Measurements from ENCODE around the gene FRYL.

FRYL gene

GRCh38 chr4:48668254-48669017, 111.6 kb downstream of the FRYL start:
- Histone ChIP-seq H3K9ac (ENCODE audit: low read depth in 1 of 2, low read length in 2 of 2) (peak overlapping the region; percentile 28 to 55), H3K27me3 (ENCODE audit: control insufficient read depth in 2 of 2, insufficient read depth in 2 of 2, low read length in 2 of 2) (no peaks in the 10 kb centered on the region), H3K9me3 (ENCODE audit: control insufficient read depth in 2 of 2, low read length in 2 of 2) (no peaks in the 10 kb centered on the region), H3K4me1 (ENCODE audit: control insufficient read depth in 2 of 2, insufficient read depth in 2 of 2, low read length in 2 of 2) (peaks cover 15 to 48% of the 10 kb centered on the region in 2 donors), H3K36me3 (ENCODE audit: control insufficient read depth in 2 of 2, insufficient read depth in 2 of 2, low read length in 2 of 2) (peaks cover 5 to 10% of the 10 kb centered on the region in 2 donors), H3K27ac (ENCODE audit: low read depth in 2 of 2, low read length in 2 of 2) (peak overlapping the region; percentile 87 to 88), H3K4me3 (ENCODE audit: low read length in 2 of 2) (peak overlapping the region; percentile 42 to 60)

GRCh38 chr4:48667148-48667547, 112.9 kb downstream of the FRYL start:
- no peak overlapping the region for H3K27ac ChIP-seq (ENCODE audit: low read depth in 2 of 2, low read length in 2 of 2)
- no peak overlapping the region for H3K4me3 ChIP-seq (ENCODE audit: low read length in 2 of 2)
- H3K36me3 ChIP-seq (ENCODE audit: control insufficient read depth in 2 of 2, insufficient read depth in 2 of 2, low read length in 2 of 2), result peaks cover 5 to 8% of the 10 kb centered on the region in 2 donors
- H3K9ac ChIP-seq (ENCODE audit: low read depth in 1 of 2, low read length in 2 of 2), result no peak overlapping the region
- peaks cover 15 to 43% of the 10 kb centered on the region in 2 donors for H3K4me1 ChIP-seq (ENCODE audit: control insufficient read depth in 2 of 2, insufficient read depth in 2 of 2, low read length in 2 of 2)
- no peaks in the 10 kb centered on the region for H3K9me3 ChIP-seq (ENCODE audit: control insufficient read depth in 2 of 2, low read length in 2 of 2)
- H3K27me3 ChIP-seq (ENCODE audit: control insufficient read depth in 2 of 2, insufficient read depth in 2 of 2, low read length in 2 of 2), result no peaks in the 10 kb centered on the region

DNA sequence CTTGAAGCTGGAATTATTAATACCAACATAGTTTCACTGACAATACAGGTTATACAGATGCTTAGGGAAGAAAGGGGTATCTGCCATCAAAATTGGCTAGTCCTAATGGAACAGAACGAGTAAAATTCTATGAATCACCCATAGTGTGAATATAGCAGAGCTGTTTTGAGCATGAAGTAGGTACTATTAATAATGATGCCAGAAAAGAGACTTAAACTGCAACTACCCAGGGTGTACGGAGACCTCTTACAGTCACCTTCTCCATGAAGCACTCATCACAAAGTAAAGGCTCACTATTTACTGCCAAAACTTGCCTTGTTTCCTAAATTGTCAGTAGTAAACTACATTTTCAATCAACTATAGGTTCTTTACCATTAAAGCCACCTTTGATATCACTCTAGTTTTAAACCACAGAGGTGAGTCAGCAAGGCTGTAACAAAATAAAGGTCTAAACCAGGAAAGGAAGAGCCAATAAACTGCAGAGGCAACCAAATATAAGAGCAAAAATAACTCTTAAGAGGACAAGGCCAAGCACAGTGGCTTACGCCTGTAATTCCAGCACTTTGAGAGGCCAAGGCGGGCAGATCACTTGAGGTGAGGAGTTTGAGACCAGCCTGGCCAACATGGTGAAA, 114.4 kb downstream of the FRYL start:
- Histone ChIP-seq H3K36me3 (ENCODE audit: control insufficient read depth in 2 of 2, insufficient read depth in 2 of 2, low read length in 2 of 2) (peaks cover 3 to 6% of the 10 kb centered on the region in 2 donors), H3K27ac (ENCODE audit: low read depth in 2 of 2, low read length in 2 of 2) (peak overlapping the region; percentile 34 to 53), H3K27me3 (ENCODE audit: control insufficient read depth in 2 of 2, insufficient read depth in 2 of 2, low read length in 2 of 2) (no peaks in the 10 kb centered on the region), H3K4me1 (ENCODE audit: control insufficient read depth in 2 of 2, insufficient read depth in 2 of 2, low read length in 2 of 2) (peaks cover 22 to 52% of the 10 kb centered on the region in 2 donors), H3K9me3 (ENCODE audit: control insufficient read depth in 2 of 2, low read length in 2 of 2) (no peaks in the 10 kb centered on the region), H3K9ac (ENCODE audit: low read depth in 1 of 2, low read length in 2 of 2) (no peak overlapping the region), H3K4me3 (ENCODE audit: low read length in 2 of 2) (peak overlapping the region in 1 of 2 donors; percentile 39)

- Histone ChIP-seq H3K4me3 (ENCODE audit: low read length in 2 of 2) (peak overlapping the region in 1 of 2 donors; percentile 22), H3K4me1 (ENCODE audit: control insufficient read depth in 2 of 2, insufficient read depth in 2 of 2, low read length in 2 of 2) (peaks cover 27 to 52% of the 10 kb centered on the region in 2 donors), H3K27ac (ENCODE audit: low read depth in 2 of 2, low read length in 2 of 2) (peak overlapping the region in 1 of 2 donors; percentile 22)
Measured at GRCh38 chr4:48664938-48665337, 115.1 kb downstream of the FRYL start.

GRCh38 chr4:48661391-48661790, 118.7 kb downstream of the FRYL start:
- H3K9me3 ChIP-seq (ENCODE audit: control insufficient read depth in 2 of 2, low read length in 2 of 2), result no peaks in the 10 kb centered on the region
- H3K27me3 ChIP-seq (ENCODE audit: control insufficient read depth in 2 of 2, insufficient read depth in 2 of 2, low read length in 2 of 2), result no peaks in the 10 kb centered on the region
- H3K36me3 ChIP-seq (ENCODE audit: control insufficient read depth in 2 of 2, insufficient read depth in 2 of 2, low read length in 2 of 2), result peaks cover 0 to 3% of the 10 kb centered on the region in 2 donors
- no peak overlapping the region for H3K9ac ChIP-seq (ENCODE audit: low read depth in 1 of 2, low read length in 2 of 2)
- no peak overlapping the region for H3K27ac ChIP-seq (ENCODE audit: low read depth in 2 of 2, low read length in 2 of 2)
- peak overlapping the region in 1 of 2 donors; percentile 26 for H3K4me3 ChIP-seq (ENCODE audit: low read length in 2 of 2)
- H3K4me1 ChIP-seq (ENCODE audit: control insufficient read depth in 2 of 2, insufficient read depth in 2 of 2, low read length in 2 of 2), result peaks cover 14 to 30% of the 10 kb centered on the region in 2 donors

More at GRCh38 chr4:48664938-48665337, 115.1 kb downstream of the FRYL start:
- no peaks in the 10 kb centered on the region for H3K27me3 ChIP-seq (ENCODE audit: control insufficient read depth in 2 of 2, insufficient read depth in 2 of 2, low read length in 2 of 2)
- H3K9me3 ChIP-seq (ENCODE audit: control insufficient read depth in 2 of 2, low read length in 2 of 2), result no peaks in the 10 kb centered on the region
- H3K36me3 ChIP-seq (ENCODE audit: control insufficient read depth in 2 of 2, insufficient read depth in 2 of 2, low read length in 2 of 2), result peaks cover 0 to 3% of the 10 kb centered on the region in 2 donors
- no peak overlapping the region for H3K9ac ChIP-seq (ENCODE audit: low read depth in 1 of 2, low read length in 2 of 2)

GRCh38 chr4:48660347-48660746, 119.7 kb downstream of the FRYL start:
- peaks cover 0 to 3% of the 10 kb centered on the region in 2 donors for H3K36me3 ChIP-seq (ENCODE audit: control insufficient read depth in 2 of 2, insufficient read depth in 2 of 2, low read length in 2 of 2)
- H3K9ac ChIP-seq (ENCODE audit: low read depth in 1 of 2, low read length in 2 of 2), result no peak overlapping the region
- no peaks in the 10 kb centered on the region for H3K27me3 ChIP-seq (ENCODE audit: control insufficient read depth in 2 of 2, insufficient read depth in 2 of 2, low read length in 2 of 2)
- H3K4me1 ChIP-seq (ENCODE audit: control insufficient read depth in 2 of 2, insufficient read depth in 2 of 2, low read length in 2 of 2), result peaks cover 13 to 23% of the 10 kb centered on the region in 2 donors
- H3K27ac ChIP-seq (ENCODE audit: low read depth in 2 of 2, low read length in 2 of 2), result no peak overlapping the region
- H3K4me3 ChIP-seq (ENCODE audit: low read length in 2 of 2), result no peak overlapping the region
- H3K9me3 ChIP-seq (ENCODE audit: control insufficient read depth in 2 of 2, low read length in 2 of 2), result no peaks in the 10 kb centered on the region

- Histone ChIP-seq H3K27ac (ENCODE audit: low read depth in 2 of 2, low read length in 2 of 2) (no peak overlapping the region), H3K27me3 (ENCODE audit: control insufficient read depth in 2 of 2, insufficient read depth in 2 of 2, low read length in 2 of 2) (no peaks in the 10 kb centered on the region), H3K4me1 (ENCODE audit: control insufficient read depth in 2 of 2, insufficient read depth in 2 of 2, low read length in 2 of 2) (peaks cover 15 to 24% of the 10 kb centered on the region in 2 donors), H3K9ac (ENCODE audit: low read depth in 1 of 2, low read length in 2 of 2) (no peak overlapping the region), H3K36me3 (ENCODE audit: control insufficient read depth in 2 of 2, insufficient read depth in 2 of 2, low read length in 2 of 2) (peaks cover 4 to 16% of the 10 kb centered on the region in 2 donors), H3K4me3 (ENCODE audit: low read length in 2 of 2) (peak overlapping the region in 1 of 2 donors; percentile 16), H3K9me3 (ENCODE audit: control insufficient read depth in 2 of 2, low read length in 2 of 2) (no peaks in the 10 kb centered on the region)
Measured at GRCh38 chr4:48654015-48654664, 125.9 kb downstream of the FRYL start.

- Histone ChIP-seq H3K9ac (ENCODE audit: low read depth in 1 of 2, low read length in 2 of 2) (no peak overlapping the region), H3K4me3 (ENCODE audit: low read length in 2 of 2) (peak overlapping the region in 1 of 2 donors; percentile 16)
Measured at GRCh38 chr4:48653217-48654014, 126.7 kb downstream of the FRYL start.

GRCh38 chr4:48651914-48652313, 128.2 kb downstream of the FRYL start:
- H3K4me1 ChIP-seq (ENCODE audit: control insufficient read depth in 2 of 2, insufficient read depth in 2 of 2, low read length in 2 of 2), result peaks cover 15 to 24% of the 10 kb centered on the region in 2 donors
- no peaks in the 10 kb centered on the region for H3K27me3 ChIP-seq (ENCODE audit: control insufficient read depth in 2 of 2, insufficient read depth in 2 of 2, low read length in 2 of 2)
- H3K9me3 ChIP-seq (ENCODE audit: control insufficient read depth in 2 of 2, low read length in 2 of 2), result no peaks in the 10 kb centered on the region
- H3K36me3 ChIP-seq (ENCODE audit: control insufficient read depth in 2 of 2, insufficient read depth in 2 of 2, low read length in 2 of 2), result peaks cover 4 to 23% of the 10 kb centered on the region in 2 donors
- H3K4me3 ChIP-seq (ENCODE audit: low read length in 2 of 2), result no peak overlapping the region
- no peak overlapping the region for H3K27ac ChIP-seq (ENCODE audit: low read depth in 2 of 2, low read length in 2 of 2)
- H3K9ac ChIP-seq (ENCODE audit: low read depth in 1 of 2, low read length in 2 of 2), result no peak overlapping the region

More at GRCh38 chr4:48653217-48654014, 126.7 kb downstream of the FRYL start:
- Histone ChIP-seq H3K4me1 (ENCODE audit: control insufficient read depth in 2 of 2, insufficient read depth in 2 of 2, low read length in 2 of 2) (peaks cover 15 to 24% of the 10 kb centered on the region in 2 donors), H3K27ac (ENCODE audit: low read depth in 2 of 2, low read length in 2 of 2) (no peak overlapping the region), H3K27me3 (ENCODE audit: control insufficient read depth in 2 of 2, insufficient read depth in 2 of 2, low read length in 2 of 2) (no peaks in the 10 kb centered on the region), H3K9me3 (ENCODE audit: control insufficient read depth in 2 of 2, low read length in 2 of 2) (no peaks in the 10 kb centered on the region), H3K36me3 (ENCODE audit: control insufficient read depth in 2 of 2, insufficient read depth in 2 of 2, low read length in 2 of 2) (peaks cover 4 to 19% of the 10 kb centered on the region in 2 donors)

All from mucosa of rectum (tissue), 2 donors.